Measurements from ENCODE around the gene ETFA.

The ETFA gene

GRCh38 chr15:76173317-76173834, 137.9 kb downstream of the ETFA start:
- H3K9me3 Mint-ChIP-seq: no peaks in the 10 kb centered on the region
- DNase-seq: no peak
- no peak overlapping the region for H3K4me3 Mint-ChIP-seq
- no peaks in the 10 kb centered on the region for H3K36me3 Mint-ChIP-seq
- CTCF ChIA-PET: no interaction called here
- no peaks in the 10 kb centered on the region for H3K4me1 Mint-ChIP-seq
- no peak overlapping the region for H3K27ac Mint-ChIP-seq
- H3K27me3 Mint-ChIP-seq: peaks cover 69% of the 10 kb centered on the region

DNA sequence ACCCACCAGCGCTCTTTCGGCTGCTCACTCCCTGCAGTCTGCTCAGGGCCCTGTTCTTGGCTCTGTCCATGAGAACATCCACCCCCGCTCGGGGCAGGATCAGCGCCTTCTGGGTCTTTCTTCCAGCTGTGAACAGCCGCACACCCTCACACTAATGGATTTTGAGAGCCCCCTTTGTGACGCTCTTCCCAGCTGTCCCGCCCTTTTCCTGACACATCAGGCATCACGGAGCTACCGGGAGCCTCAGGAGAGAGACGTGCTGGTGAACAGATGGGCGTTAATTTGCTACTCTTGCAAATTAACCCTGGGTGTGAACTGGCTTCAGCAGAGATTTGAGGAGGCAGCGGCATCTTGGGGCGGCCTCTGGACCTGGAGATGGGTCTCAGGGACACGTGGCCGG, 138.5 kb downstream of the ETFA start:
- Mint-ChIP-seq H3K27ac (no peak overlapping the region), H3K4me3 (no peak overlapping the region), H3K27me3 (peaks cover 63% of the 10 kb centered on the region), H3K9me3 (no peaks in the 10 kb centered on the region), H3K4me1 (no peaks in the 10 kb centered on the region), H3K36me3 (no peaks in the 10 kb centered on the region)
- CTCF ChIA-PET: no interaction called here
- no peak for DNase-seq

DNA sequence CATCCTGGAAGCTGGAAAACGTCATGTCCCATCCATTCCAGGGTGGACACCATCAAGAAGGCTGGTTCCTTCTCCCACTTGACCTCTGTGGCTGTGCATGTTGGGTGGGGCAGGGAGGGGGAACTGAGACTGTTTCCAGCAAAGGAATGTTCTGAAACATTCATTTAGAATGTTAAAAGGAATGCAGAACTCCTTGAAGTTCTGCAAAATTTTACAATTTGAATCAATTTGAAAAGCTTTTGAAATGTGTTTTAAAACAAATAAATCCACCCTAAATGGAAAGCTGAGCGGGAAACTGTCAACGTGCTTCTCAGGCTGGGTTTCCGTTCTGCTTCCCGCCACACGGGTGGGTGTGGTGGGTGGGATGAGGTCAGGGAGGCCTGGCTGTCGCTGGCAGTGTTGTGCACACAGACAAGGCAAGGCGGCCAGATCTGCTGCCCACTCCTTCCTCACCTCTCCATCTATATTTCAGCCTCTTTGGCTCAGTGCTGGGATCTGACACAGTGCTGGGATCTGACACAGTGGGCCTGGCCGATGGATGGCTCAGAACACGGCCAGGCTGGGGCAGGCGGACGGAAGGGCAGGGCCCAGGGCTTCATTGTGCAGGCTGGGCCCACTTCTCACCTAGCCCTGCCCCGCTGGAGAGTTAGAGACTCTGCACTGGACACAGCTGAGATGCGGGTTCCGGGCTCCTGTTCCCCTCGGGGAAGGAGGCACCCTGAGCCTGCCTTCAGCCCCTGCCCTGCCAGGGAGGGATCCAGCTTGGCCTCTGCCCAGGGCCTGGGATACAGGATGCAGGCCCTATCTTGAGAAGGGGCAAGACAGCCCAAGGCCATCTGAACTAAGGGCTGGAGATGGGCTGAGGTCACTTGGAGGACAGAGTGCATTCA, 141.1 kb downstream of the ETFA start:
- no peak overlapping the region for H3K4me3 Mint-ChIP-seq
- no peak for DNase-seq
- CTCF ChIA-PET: no interaction called here

GRCh38 chr15:76169018-76169417, 142.3 kb downstream of the ETFA start:
- Mint-ChIP-seq H3K27me3 (peaks cover 47% of the 10 kb centered on the region), H3K9me3 (no peaks in the 10 kb centered on the region), H3K4me1 (no peaks in the 10 kb centered on the region), H3K27ac (no peak overlapping the region), H3K4me3 (no peak overlapping the region), H3K36me3 (no peaks in the 10 kb centered on the region)
- CTCF ChIA-PET: interaction anchor here (1.1 to 2.9 kb wide), 3 partner anchors 16 to 29 kb away, joined by 3 to 12 read pairs (median 3); no protein-coding TSS in a partner anchor
- DNase-seq: no peak

More for the DNA sequence above, 141.1 kb downstream of the ETFA start:
- Mint-ChIP-seq H3K27ac (no peak overlapping the region), H3K4me1 (no peaks in the 10 kb centered on the region), H3K36me3 (no peaks in the 10 kb centered on the region), H3K27me3 (peaks cover 51% of the 10 kb centered on the region), H3K9me3 (no peaks in the 10 kb centered on the region)

DNA sequence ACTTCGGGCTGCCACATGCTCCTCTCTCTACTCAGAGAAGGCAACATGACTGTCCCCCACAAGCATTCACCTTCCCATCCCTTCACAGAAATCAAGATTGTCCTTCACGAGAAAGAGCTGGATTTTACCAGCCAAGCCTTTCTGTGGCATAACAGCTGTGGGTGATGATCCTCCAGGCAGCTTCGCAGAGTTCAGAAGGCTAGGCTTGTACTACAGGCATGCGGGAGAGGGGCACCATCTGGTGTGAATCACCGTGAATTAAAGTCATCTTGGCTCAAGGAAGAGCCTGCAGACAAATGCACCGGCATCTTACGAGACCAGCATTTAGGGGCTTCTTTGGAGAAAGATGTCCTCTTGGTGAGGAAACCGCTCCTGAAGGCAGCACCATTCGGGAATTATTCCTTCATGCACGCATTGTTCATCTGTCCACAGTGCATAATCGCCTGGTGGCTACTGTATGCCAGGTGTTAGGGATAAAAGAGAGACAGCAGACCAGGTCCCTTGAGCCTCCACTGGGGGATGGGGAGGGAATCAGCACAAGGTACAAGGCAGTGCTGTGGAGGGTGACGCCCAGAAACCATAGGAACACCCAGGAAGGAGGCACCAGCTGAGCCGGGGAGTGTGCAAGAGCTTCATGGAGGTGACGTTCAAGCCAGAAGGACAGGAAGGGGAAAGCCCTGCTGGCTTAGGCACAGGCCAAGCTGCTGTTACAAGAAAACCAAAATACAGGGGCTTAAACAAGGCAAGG, 142.9 kb downstream of the ETFA start:
- Mint-ChIP-seq H3K4me3 (no peak overlapping the region), H3K27ac (no peak overlapping the region), H3K4me1 (no peaks in the 10 kb centered on the region), H3K27me3 (peaks cover 41% of the 10 kb centered on the region), H3K9me3 (no peaks in the 10 kb centered on the region), H3K36me3 (no peaks in the 10 kb centered on the region)
- CTCF ChIA-PET: interaction anchor here (1.1 to 2.9 kb wide), 3 partner anchors 16 to 28 kb away, joined by 3 to 12 read pairs (median 3); no protein-coding TSS in a partner anchor
- DNase-seq: no peak

DNA sequence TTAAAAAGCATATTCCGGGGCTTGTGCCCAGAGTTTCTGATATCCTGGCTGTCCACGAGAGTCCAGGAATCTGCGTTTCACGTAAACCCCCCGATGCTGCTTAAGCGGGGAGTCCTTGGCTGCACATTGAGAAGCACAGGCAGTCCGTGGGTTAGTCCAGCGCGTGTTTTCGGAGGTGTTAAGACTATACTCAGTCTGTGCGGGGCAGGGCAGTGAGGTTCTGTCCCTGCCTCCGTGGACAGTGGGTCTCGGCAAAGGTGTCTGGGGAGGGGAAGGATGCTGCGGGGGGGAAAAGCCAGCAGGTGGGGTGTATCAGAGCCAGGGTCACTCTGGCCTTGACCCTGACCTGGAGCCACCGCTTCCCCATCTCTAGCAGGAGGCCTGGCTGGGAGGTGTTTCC, 145.3 kb downstream of the ETFA start:
- Mint-ChIP-seq H3K9me3 (no peaks in the 10 kb centered on the region), H3K4me1 (no peaks in the 10 kb centered on the region), H3K4me3 (no peak overlapping the region), H3K27me3 (peaks cover 25% of the 10 kb centered on the region), H3K36me3 (no peaks in the 10 kb centered on the region), H3K27ac (no peak overlapping the region)
- CTCF ChIA-PET: no interaction called here
- no peak for DNase-seq
